Measurements from ENCODE around the gene PPP1R12C.
A peak's percentile ranks its signal among the peaks of the same experiment; 100 is the strongest.
"Not testable (repeated sequence)": the region's sequence is repeated elsewhere in the genome, so short reads cannot be mapped to it uniquely, and the experiment has no call there.

The PPP1R12C gene

GRCh38 chr19:55157064-55157908 is 39.8 kb upstream of the PPP1R12C start, which contains the start of gene TNNI3:
Gene TNNI3 (minus strand): TSS chr19:55157732. CDS start chr19:55157589, 143 bp downstream.
- Histone ChIP-seq H3K9me3 (ENCODE audit: control insufficient read depth, low read length) (no peaks in the 10 kb centered on the region), H3K27me3 (ENCODE audit: control insufficient read depth, insufficient read depth, low read length, poor library complexity, severe bottlenecking) (peaks cover 13% of the 10 kb centered on the region), H3K36me3 (ENCODE audit: control insufficient read depth, insufficient read depth, low read length) (no peaks in the 10 kb centered on the region), H3K27ac (ENCODE audit: insufficient read depth, low read depth, low read length, poor library complexity, severe bottlenecking) (no peak within 1 kb of the TSS), H3K4me1 (ENCODE audit: control insufficient read depth, insufficient read depth, low read length) (peaks cover 17% of the 10 kb centered on the region), H3K4me3 (ENCODE audit: insufficient read depth, low read depth, low read length) (peak within 1 kb of the TSS; percentile 44)
- WGBS, 2 experiments: 83 to 86% methylated on average over 39 of the region's 39 CpGs

GRCh38 chr19:55156202-55157063 is 39.0 kb upstream of the PPP1R12C start:
- peaks cover 17% of the 10 kb centered on the region for H3K4me1 ChIP-seq (ENCODE audit: control insufficient read depth, insufficient read depth, low read length)
- no peaks in the 10 kb centered on the region for H3K36me3 ChIP-seq (ENCODE audit: control insufficient read depth, insufficient read depth, low read length)
- no peaks in the 10 kb centered on the region for H3K9me3 ChIP-seq (ENCODE audit: control insufficient read depth, low read length)
- peaks cover 6% of the 10 kb centered on the region for H3K27me3 ChIP-seq (ENCODE audit: control insufficient read depth, insufficient read depth, low read length, poor library complexity, severe bottlenecking)
- 34% methylated on average over 52 of the region's 52 CpGs for WGBS, 2 experiments
- peak overlapping the region; percentile 48 for H3K27ac ChIP-seq (ENCODE audit: insufficient read depth, low read depth, low read length, poor library complexity, severe bottlenecking)
- H3K4me3 ChIP-seq (ENCODE audit: insufficient read depth, low read depth, low read length): peak overlapping the region; percentile 44

GRCh38 chr19:55155784-55156183 is 38.3 kb upstream of the PPP1R12C start:
- H3K9me3 ChIP-seq (ENCODE audit: control insufficient read depth, low read length); H3K27me3 ChIP-seq (ENCODE audit: control insufficient read depth, insufficient read depth, low read length, poor library complexity, severe bottlenecking); H3K36me3 ChIP-seq (ENCODE audit: control insufficient read depth, insufficient read depth, low read length): not testable (repeated sequence)
- H3K27ac ChIP-seq (ENCODE audit: insufficient read depth, low read depth, low read length, poor library complexity, severe bottlenecking): peak overlapping the region; percentile 48
- peak overlapping the region; percentile 44 for H3K4me3 ChIP-seq (ENCODE audit: insufficient read depth, low read depth, low read length)
- WGBS, 2 experiments: 46 to 52% methylated on average over 5 of the region's 5 CpGs
- peaks cover 17% of the 10 kb centered on the region for H3K4me1 ChIP-seq (ENCODE audit: control insufficient read depth, insufficient read depth, low read length)

- Histone ChIP-seq H3K9me3 (ENCODE audit: control insufficient read depth, low read length) (no peaks in the 10 kb centered on the region), H3K27ac (ENCODE audit: insufficient read depth, low read depth, low read length, poor library complexity, severe bottlenecking) (no peak overlapping the region), H3K27me3 (ENCODE audit: control insufficient read depth, insufficient read depth, low read length, poor library complexity, severe bottlenecking) (no peaks in the 10 kb centered on the region), H3K4me3 (ENCODE audit: insufficient read depth, low read depth, low read length) (no peak overlapping the region), H3K36me3 (ENCODE audit: control insufficient read depth, insufficient read depth, low read length) (no peaks in the 10 kb centered on the region), H3K4me1 (ENCODE audit: control insufficient read depth, insufficient read depth, low read length) (peaks cover 7% of the 10 kb centered on the region)
- 91 to 92% methylated on average over 11 to 12 of the region's 12 CpGs for WGBS, 2 experiments
These were observed 36.3 kb upstream of the PPP1R12C start for GRCh38 chr19:55153652-55154264.

- no peaks in the 10 kb centered on the region for H3K36me3 ChIP-seq (ENCODE audit: control insufficient read depth, insufficient read depth, low read length)
- no peaks in the 10 kb centered on the region for H3K9me3 ChIP-seq (ENCODE audit: control insufficient read depth, low read length)
- H3K4me1 ChIP-seq (ENCODE audit: control insufficient read depth, insufficient read depth, low read length): peaks cover 14% of the 10 kb centered on the region
- H3K27ac ChIP-seq (ENCODE audit: insufficient read depth, low read depth, low read length, poor library complexity, severe bottlenecking): no peak overlapping the region
- no peaks in the 10 kb centered on the region for H3K27me3 ChIP-seq (ENCODE audit: control insufficient read depth, insufficient read depth, low read length, poor library complexity, severe bottlenecking)
- H3K4me3 ChIP-seq (ENCODE audit: insufficient read depth, low read depth, low read length): no peak overlapping the region
These were observed 34.6 kb upstream of the PPP1R12C start for GRCh38 chr19:55152017-55152416.

- peak within 1 kb of the TSS; percentile 23 for H3K4me3 ChIP-seq (ENCODE audit: insufficient read depth, low read depth, low read length)
- WGBS, 2 experiments: 8 to 10% methylated on average over 15 to 16 of the region's 18 CpGs
These were observed 31.9 kb upstream of the PPP1R12C start, which contains the start of gene TNNT1 for GRCh38 chr19:55149078-55150003. Gene TNNT1 (minus strand): TSS chr19:55149206. CDS start chr19:55147157, 2,049 bp downstream.

GRCh38 chr19:55147545-55148251 is 30.3 kb upstream of the PPP1R12C start:
- Histone ChIP-seq H3K9me3 (ENCODE audit: control insufficient read depth, low read length) (no peaks in the 10 kb centered on the region), H3K27ac (ENCODE audit: insufficient read depth, low read depth, low read length, poor library complexity, severe bottlenecking) (no peak overlapping the region), H3K27me3 (ENCODE audit: control insufficient read depth, insufficient read depth, low read length, poor library complexity, severe bottlenecking) (no peaks in the 10 kb centered on the region), H3K4me3 (ENCODE audit: insufficient read depth, low read depth, low read length) (no peak overlapping the region), H3K4me1 (ENCODE audit: control insufficient read depth, insufficient read depth, low read length) (peaks cover 14% of the 10 kb centered on the region), H3K36me3 (ENCODE audit: control insufficient read depth, insufficient read depth, low read length) (peaks cover 3% of the 10 kb centered on the region)
- 3% methylated on average over 8 to 9 of the region's 9 CpGs for WGBS, 2 experiments

More at GRCh38 chr19:55149078-55150003, 31.9 kb upstream of the PPP1R12C start, which contains the start of gene TNNT1:
- no peaks in the 10 kb centered on the region for H3K27me3 ChIP-seq (ENCODE audit: control insufficient read depth, insufficient read depth, low read length, poor library complexity, severe bottlenecking)
- H3K4me1 ChIP-seq (ENCODE audit: control insufficient read depth, insufficient read depth, low read length): peaks cover 14% of the 10 kb centered on the region
- H3K9me3 ChIP-seq (ENCODE audit: control insufficient read depth, low read length): no peaks in the 10 kb centered on the region
- H3K27ac ChIP-seq (ENCODE audit: insufficient read depth, low read depth, low read length, poor library complexity, severe bottlenecking): peak within 1 kb of the TSS; percentile 32
- peaks cover 3% of the 10 kb centered on the region for H3K36me3 ChIP-seq (ENCODE audit: control insufficient read depth, insufficient read depth, low read length)

GRCh38 chr19:55146705-55147273 is 29.4 kb upstream of the PPP1R12C start:
- no peaks in the 10 kb centered on the region for H3K9me3 ChIP-seq (ENCODE audit: control insufficient read depth, low read length)
- H3K27ac ChIP-seq (ENCODE audit: insufficient read depth, low read depth, low read length, poor library complexity, severe bottlenecking): peak overlapping the region; percentile 59
- H3K4me1 ChIP-seq (ENCODE audit: control insufficient read depth, insufficient read depth, low read length): peaks cover 14% of the 10 kb centered on the region
- peaks cover 3% of the 10 kb centered on the region for H3K36me3 ChIP-seq (ENCODE audit: control insufficient read depth, insufficient read depth, low read length)
- 1% methylated on average over 22 of the region's 27 CpGs for WGBS, 2 experiments
- H3K27me3 ChIP-seq (ENCODE audit: control insufficient read depth, insufficient read depth, low read length, poor library complexity, severe bottlenecking): no peaks in the 10 kb centered on the region
- H3K4me3 ChIP-seq (ENCODE audit: insufficient read depth, low read depth, low read length): peak overlapping the region; percentile 51
